Pancreas (tissue), 10 donors: ENCODE results near the gene FRMD4B. TPM values are rescaled to one million over a fixed set of nuclear protein-coding genes. Genes with fewer than 3 reads are reported as not detected.

Experiments used
- ATAC-seq, 4 donors: fragments of 200-7000 bp; cut with Tn5 transposase; one replicate each; pipeline versions ENCODE4 v1.8.0 to v1.9.1; 2020; ENCODE audit warnings: mild to moderate bottlenecking in 4 of 4, moderate library complexity in 4 of 4
- DNase-seq, 6 donors: peaks; one replicate each; pipeline ENCODE4 v3.0.0-alpha.2; 2020
- FAIRE-seq: peaks from 2 replicates; lab custom pipeline; 2012; peaks lifted over from hg19 to GRCh38; lab: Jason Lieb, UNC
- H3K27ac ChIP-seq, 4 donors: fragments of 200-600 bp; sonication (generic); 1 replicate in 3 of 4; 2 replicates in 1 of 4; pipeline versions ENCODE4 v1.5.0 to v1.8.0; 2020
- H3K27me3 ChIP-seq, 4 donors: fragments of 200-600 bp; one replicate each; pipeline ENCODE4 v1.8.0; 2021
- H3K36me3 ChIP-seq, 3 donors: fragments of 200-600 bp; sonication (generic) in 1 of 3; one replicate each; pipeline versions ENCODE4 v1.5.0 to v1.8.0; 2020 to 2021
- H3K4me1 ChIP-seq, 3 donors: fragments of 200-600 bp; one replicate each; pipeline ENCODE4 v1.8.0; 2021
- H3K4me3 ChIP-seq, 4 donors: fragments of 200-600 bp; sonication (generic) in 2 of 4; one replicate each; pipeline versions ENCODE4 v1.5.0 to v1.8.0; 2020 to 2021
- H3K9me3 ChIP-seq, 4 donors: fragments of 200-600 bp; one replicate each; pipeline ENCODE4 v1.8.0; 2021
- CTCF ChIP-seq, 4 donors: fragments of 200-600 bp; sonication (generic) in 3 of 4; IDR thresholded peaks; one replicate each; pipeline versions ENCODE4 v1.5.0 to v1.8.0; 2021; ENCODE audit warnings: antibody characterized with exemption in 4 of 4
- WGBS, 2 donors: extraction: QIAGEN DNeasy Blood & Tissue Kit; methylation state at CpG; one replicate each; pipeline ENCODE4 v1.1.7; 2013; 5-methylcytosine and 5-hydroxymethylcytosine counted together
- intact Hi-C, 3 donors: fragments of 100-400 bp; cut with DNase I; formaldehyde crosslinking; loops; one replicate each; pipeline versions ENCODE4 v1.11.1 to v1.14.2; 2022
- polyA plus RNA-seq, 2 donors: library from polyadenylated mRNA; stranded (reverse); fragments of 200-250 nt; gene quantifications; one replicate each; pipeline ENCODE4 v1.2.3, GENCODE V29; 2013
- total RNA-seq, 6 donors: library from RNA; stranded (reverse); fragmentation: NEBNext Ultra II Directional in 4 of 6; extraction: Animal tissue kit (Norgen Biotek cat#: 25700) in 4 of 6; gene quantifications; one replicate each; pipeline versions ENCODE4 v1.2.1 to v1.2.4, GENCODE V29; 2021 to 2023
- donor health status: healthy with polysubstance abuse.
- donor health status: DM: no; HTN: no; CAD: no; lungs with moderate emphysema.
- donor health status: DM: no; HTN: no; CAD: no.
- donor health status: control.
- donor health status: control.
- donor health status: Bipolar disorder and iron deficiency.
- donor health status: DM: yes; HTN: yes; CAD: no.
- donor health status: DM: no; HTN: no; CAD: no.
- donor health status: DM: no; HTN: no; CAD: no.
- donor health status: DM: yes; HTN: yes; CAD: no.

Gene FRMD4B
- 10 to 100 TPM in 2 of 6 donors, 1 to 10 TPM in 4; 4.9 to 20.0 (median 9.3) TPM for total RNA-seq
- 1 to 10 TPM; 5.2 to 6.0 TPM for polyA plus RNA-seq

GRCh38 chr3:69385723-69386555 is at the start of gene FRMD4B:
Gene FRMD4B (minus strand): TSS chr3:69386088. CDS start chr3:69385989, 99 bp downstream.
- peak; percentile 95 to 97 (median 96) for ATAC-seq
- Histone ChIP-seq H3K4me1 (peaks cover 0 to 4% (median 0%) of the 10 kb centered on the region in 3 donors), H3K36me3 (no peaks in the 10 kb centered on the region), H3K27me3 (peaks cover 0 to 16% (median 0%) of the 10 kb centered on the region in 4 donors), H3K27ac (no peak within 1 kb of the TSS), H3K4me3 (peak within 1 kb of the TSS; percentile 19 to 50 (median 29)), H3K9me3 (no peaks in the 10 kb centered on the region)
- WGBS, 2 donors: 0 to 1% methylated on average over 62 to 65 of the region's 65 CpGs
- intact Hi-C loops: no loop called here
- DNase-seq: peak; percentile 62 to 89 (median 73)
- FAIRE-seq: no peak
- peak in 1 of 4 donors; percentile 10 for TF ChIP-seq CTCF (IDR thresholded peaks at IDR 0.05)

GRCh38 chr3:69433969-69434325 is 48.1 kb upstream of the FRMD4B start:
- 70 to 73% methylated on average over 4 of the region's 4 CpGs for WGBS, 2 donors
- no peak for DNase-seq
- no peak for TF ChIP-seq CTCF (IDR thresholded peaks at IDR 0.05)
- H3K27ac ChIP-seq: no peak overlapping the region
- H3K36me3 ChIP-seq: no peaks in the 10 kb centered on the region
- H3K4me1 ChIP-seq: no peaks in the 10 kb centered on the region
- no peak for FAIRE-seq
- ATAC-seq: no peak
- H3K4me3 ChIP-seq: no peak overlapping the region
- H3K9me3 ChIP-seq: no peaks in the 10 kb centered on the region
- intact Hi-C loops: no loop called here
- no peaks in the 10 kb centered on the region for H3K27me3 ChIP-seq

GRCh38 chr3:69433121-69433968 is 47.5 kb upstream of the FRMD4B start:
- Histone ChIP-seq H3K9me3 (no peaks in the 10 kb centered on the region), H3K4me3 (no peak overlapping the region), H3K27me3 (no peaks in the 10 kb centered on the region), H3K4me1 (no peaks in the 10 kb centered on the region), H3K36me3 (no peaks in the 10 kb centered on the region), H3K27ac (no peak overlapping the region)
- 78 to 90% methylated on average over 6 of the region's 6 CpGs for WGBS, 2 donors
- peak in 1 of 4 donors; percentile 35 for ATAC-seq
- TF ChIP-seq CTCF (IDR thresholded peaks at IDR 0.05): no peak
- no peak for FAIRE-seq
- intact Hi-C loops: no loop called here
- DNase-seq: no peak

- H3K4me1 ChIP-seq: no peaks in the 10 kb centered on the region
- ATAC-seq (no peak), FAIRE-seq (no peak), DNase-seq (no peak)
- no peaks in the 10 kb centered on the region for H3K27me3 ChIP-seq
- WGBS, 2 donors: 81 to 95% methylated on average over 1 of the region's 1 CpG
- H3K9me3 ChIP-seq: no peaks in the 10 kb centered on the region
- H3K4me3 ChIP-seq: no peak overlapping the region
- intact Hi-C loops: no loop called here
- no peaks in the 10 kb centered on the region for H3K36me3 ChIP-seq
- TF ChIP-seq CTCF (IDR thresholded peaks at IDR 0.05): no peak
- no peak overlapping the region for H3K27ac ChIP-seq
Observed at GRCh38 chr3:69428657-69429255, 42.9 kb upstream of the FRMD4B start.
